HPDE6-E6E7 (cell line): Measurements from ENCODE around the gene RAD54L.
"Not testable (repeated sequence)": the region's sequence is repeated elsewhere in the genome, so short reads cannot be mapped to it uniquely, and the experiment has no call there.

Source experiments
- DNase-seq: peaks from one replicate; pipeline ENCODE4 v3.0.0; 2011; ENCODE audit warnings: missing footprints; ENCODE audit errors: extremely low spot score

The RAD54L gene

DNA sequence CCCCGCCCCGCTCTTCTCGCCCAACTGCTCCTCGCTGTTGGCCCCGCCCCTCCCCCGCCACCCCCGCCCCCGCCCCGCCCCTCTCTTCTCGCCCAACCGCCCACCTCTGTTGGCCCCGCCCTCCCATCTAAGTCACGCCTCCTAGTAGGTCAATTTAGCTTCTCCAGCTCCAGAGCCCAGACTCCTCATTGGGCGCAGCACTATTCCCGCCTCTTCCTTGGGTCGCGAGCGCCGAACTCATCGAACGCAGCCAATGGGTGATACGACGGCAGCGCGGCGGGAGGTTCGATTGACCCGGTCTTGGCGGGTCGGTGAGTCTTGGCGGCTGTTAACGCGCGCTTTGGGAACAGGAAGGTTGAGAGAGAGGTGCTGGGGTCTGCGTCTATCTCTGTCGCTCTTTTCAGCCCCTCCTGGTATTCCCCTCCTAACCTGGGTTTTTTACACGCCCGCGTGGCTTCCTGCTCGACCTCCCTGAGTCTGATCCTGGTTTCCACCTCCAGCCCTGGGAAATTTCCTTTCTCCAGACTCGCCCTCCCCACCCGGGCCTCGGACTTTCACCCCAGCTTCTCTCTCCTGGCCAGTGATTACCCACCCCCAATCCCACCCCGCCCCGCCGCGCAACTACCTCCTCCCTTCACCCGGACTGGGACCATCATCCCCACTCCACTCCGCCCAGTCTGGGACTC, at the start of gene RAD54L:
TSS of gene RAD54L (plus strand) at position 328 of the 686 bp plus-strand sequence. CDS start 643 bp downstream, outside the sequence.
- DNase-seq = peak; percentile 98

DNA sequence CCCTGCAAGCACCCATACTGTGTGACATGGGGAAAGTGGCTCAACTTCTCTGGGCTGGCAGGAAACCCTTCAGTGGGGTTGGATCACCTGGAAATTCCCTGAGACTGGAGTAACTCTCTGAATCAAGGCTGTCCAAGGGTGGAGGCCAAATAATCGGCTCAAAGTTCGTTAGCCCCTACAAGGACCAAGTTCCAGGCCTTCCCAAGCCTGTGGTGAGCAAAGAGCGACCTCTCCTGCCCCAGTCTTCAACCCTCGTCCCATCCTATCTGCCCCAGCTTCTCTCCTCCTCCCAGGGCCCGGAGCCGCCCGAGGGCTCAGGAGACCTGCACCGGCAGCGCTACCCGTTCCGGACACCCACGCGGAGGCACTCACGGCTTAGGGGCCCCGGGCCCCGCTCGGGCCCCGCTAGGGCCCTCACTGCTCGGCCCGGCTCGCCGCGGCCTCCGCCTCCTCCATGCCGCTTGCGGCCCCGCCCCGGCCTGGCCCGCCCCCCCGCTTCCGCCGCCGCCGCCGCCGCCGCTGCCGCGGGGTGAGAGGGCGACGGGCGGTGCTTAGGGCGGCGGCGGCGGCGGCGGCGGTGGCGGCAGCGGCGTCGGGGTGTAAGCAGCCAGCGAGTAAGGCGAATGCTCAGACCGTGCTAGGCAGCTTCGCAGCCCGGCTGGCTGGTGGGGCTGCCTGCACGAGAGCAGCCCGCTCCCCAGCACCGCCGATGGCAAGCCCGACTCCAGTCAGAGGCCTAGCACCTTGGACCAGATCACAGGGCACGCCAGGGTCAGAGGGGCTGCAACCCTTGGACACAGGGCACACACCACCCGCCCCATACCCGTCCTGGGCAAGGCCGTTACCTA, 49.4 kb upstream of the RAD54L start, which contains the start of gene POMGNT1:
TSS of gene POMGNT1 (minus strand) at position 471 of the 848 bp plus-strand sequence. CDS start 613 bp downstream, outside the sequence.
- DNase-seq = no peak

DNA sequence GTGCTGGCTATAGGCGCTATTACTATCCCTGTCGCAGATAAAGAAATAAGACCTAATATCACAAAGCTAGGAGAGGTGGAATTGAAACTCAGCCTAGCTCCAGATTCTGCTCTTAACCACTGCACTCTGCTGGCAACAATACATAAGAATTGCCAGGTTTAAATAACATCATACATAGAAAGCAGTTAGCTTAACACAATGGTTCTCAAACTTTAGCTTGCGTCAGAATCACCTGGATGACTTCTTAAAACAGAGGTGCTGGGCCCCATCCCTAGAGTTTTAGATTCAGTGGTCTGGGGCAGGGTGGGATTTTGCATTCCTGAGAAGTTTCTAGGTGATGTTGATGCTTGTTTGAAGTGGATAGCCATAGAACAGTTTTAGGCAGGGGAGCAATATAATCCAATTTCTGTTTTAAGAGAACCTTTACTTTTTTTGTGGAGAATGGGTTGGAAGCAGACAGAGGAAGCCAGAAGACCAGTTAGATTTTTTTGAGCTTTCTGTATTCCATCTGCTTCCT, 48.3 kb upstream of the RAD54L start:
- no peak for DNase-seq

DNA sequence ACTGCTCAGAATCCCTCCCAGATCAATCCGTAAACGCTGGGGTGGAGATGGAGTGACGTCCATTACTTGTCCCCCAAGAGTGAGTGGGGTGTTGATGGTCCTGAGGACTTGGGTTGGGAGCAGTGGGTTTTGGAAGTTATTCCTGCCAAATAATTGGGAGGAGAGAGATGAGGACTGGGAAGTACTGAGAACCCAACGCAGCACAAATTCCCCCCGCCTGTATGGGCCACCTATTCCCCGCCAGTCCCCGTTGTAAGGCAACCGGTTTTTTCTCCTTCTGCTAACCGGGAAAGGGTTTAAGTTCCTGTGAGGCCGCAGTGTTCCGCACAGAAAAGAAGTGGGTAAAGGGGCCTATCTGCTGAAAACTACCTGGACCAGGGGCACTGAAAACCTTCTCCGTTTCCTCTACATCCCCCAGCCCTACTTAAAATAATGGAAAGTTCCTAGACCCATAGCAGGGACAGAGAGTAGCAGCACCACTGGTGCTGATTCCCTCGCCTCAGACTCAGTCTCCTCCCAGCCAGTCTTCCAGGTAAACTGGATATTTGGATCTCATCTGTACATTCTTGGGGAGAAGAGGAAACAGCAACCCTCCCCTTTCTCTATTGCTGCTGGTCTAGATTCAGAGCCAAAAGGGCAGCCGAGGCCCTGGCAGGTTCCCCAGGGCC, 43.7 kb upstream of the RAD54L start:
- DNase-seq = no peak

DNA sequence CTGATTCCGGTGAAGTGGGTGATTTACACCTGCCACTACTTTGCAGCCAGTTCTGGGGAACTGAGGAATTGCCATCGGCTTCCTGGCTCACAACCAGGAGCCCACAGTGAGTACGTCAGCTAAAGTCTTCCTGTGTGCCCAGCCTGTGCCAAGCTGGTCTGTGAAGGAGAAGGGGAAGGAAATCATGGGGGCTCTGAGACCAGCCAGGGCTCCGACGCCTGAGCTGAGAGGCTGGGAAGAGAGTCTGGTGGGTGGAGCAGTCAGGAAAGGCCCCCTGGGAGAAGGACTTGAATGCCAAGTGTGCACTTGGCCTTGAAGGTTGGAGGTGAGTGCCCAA, 43.2 kb upstream of the RAD54L start:
- no peak for DNase-seq

DNA sequence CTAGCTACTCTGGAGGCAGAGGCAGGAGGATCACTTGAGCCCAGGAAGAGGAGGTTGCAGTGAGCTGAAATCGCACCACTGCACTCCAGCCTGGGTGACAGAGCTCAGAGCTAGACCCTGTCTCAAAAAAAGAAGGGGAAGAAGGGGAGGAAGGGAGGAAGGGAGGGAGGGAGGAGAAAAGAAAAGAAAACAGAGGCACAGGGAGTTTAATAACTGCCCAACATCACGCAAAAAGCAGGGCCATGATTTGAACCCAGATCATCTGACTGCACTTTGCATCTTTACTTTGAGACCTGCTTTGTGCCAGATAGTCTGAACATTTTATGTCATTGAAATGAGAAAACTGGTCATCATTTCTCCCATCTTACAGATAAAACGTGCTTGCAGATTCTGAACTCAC, 42.4 kb upstream of the RAD54L start:
- no peak for DNase-seq

DNA sequence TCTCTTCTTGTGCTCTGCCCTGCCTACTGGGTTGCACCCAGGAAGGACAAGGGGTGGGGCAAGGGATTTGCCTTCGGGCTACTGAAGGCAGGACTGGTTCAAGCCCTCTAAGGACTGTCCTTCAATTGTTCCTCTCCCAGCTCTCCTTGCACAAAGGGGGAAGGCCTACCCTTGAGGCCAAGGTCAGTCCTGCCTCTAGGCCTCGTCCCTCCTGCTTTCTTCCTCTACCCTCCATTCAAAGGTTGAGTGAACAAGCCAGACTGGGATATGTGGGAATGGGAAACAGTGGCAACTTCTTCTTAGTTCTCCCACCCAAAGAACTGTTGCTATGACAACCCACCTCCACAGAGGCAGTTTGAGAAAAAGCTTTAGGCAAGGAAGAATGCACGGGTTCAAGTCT, 41.8 kb upstream of the RAD54L start:
- no peak for DNase-seq

DNA sequence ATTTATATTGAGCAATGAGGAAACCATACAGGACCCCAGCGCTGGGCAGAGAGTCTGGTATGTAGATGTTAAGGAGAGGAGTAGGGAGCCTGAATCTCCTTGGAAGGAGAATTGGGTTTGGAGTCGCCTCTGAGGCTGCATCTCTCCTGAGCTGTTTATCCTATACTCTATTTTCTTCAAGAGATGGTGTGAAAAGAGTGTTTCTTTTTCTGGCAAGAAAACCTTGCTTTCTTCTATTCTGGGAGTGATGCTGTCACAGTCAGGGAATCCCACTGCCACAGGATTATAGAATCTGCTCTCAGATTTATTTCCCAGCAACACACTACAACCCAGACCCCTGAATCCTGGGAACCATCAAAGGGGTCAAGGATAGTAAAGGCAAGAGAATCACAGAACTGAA, 41.2 kb upstream of the RAD54L start:
- DNase-seq = no peak

DNA sequence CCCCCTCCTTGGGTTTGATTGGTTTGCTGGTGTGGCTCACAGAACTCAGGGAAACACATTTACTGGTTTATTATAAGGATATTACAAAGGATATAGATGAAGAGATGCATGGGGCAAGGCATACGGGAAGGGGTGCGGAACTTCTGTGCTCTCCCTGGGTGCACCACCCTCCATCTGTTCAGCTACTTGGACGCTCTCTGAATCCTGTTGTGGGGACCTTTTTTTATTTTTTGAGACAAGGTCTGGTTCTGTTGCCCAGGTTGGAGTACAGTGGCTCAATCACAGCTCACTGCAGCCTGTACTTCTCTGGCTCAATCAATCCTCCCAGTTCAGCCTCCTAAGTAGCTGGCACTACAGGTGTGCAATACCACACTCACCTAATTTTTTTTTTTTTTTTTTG, 37.0 kb upstream of the RAD54L start:
- DNase-seq = no peak

DNA sequence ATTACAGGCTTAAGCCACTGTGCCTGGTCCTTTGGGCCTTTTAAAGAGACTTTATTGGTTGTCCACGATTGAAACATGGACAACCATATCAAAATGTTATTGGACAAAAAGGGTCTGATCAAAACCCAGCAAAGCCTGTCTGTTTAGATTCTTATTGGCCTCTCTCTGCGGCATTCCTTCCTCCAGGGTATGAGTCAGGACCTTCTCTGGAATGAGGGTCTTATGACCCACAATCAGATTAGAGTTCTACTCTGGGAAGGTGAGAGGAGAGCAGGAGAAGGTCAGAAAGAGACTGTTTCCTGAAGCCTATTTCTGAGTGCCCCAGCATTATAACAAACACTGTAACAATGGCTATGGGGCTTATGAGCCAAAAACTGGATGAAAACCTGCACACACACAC, 36.5 kb upstream of the RAD54L start:
- DNase-seq = no peak

DNA sequence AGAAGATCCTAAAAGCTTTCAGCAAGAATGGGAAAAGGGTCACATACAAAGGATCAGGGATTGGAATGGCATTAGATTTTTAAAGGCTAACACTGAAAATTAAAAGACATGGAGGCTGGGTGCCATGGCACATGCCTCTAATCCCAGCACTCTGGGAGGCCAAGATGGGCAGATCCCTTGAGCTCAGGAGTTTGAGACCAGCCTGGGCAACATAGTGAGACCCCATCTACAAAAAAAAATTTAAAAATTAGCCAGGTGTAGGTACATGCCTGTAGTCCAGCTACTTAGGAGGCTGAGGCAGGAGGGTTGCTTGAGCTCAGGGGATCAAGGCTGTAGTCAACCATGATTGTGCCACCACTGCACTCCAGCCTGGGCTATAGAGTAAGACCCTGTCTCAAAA, 32.1 kb upstream of the RAD54L start:
- DNase-seq = no peak

DNA sequence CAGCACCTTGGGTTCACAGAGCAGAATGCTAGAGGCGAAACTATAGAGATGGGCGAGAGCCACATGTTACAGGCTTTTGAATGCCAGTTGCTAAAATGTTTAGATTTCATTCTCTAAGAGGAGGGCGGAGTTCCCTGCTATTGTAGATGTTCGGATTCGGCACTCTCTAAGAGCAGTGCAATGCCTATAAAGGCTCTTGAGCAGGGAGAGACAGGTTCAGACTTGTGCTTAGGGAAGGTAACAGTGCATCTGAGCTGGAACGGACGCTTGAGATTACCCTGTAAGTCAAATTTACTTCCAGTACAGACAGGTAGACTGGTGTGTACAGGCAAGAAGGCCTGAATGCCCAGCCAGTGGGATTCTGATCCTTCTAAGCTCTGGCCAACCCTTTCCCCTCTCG, 29.1 kb upstream of the RAD54L start:
- DNase-seq = peak; percentile 81

DNA sequence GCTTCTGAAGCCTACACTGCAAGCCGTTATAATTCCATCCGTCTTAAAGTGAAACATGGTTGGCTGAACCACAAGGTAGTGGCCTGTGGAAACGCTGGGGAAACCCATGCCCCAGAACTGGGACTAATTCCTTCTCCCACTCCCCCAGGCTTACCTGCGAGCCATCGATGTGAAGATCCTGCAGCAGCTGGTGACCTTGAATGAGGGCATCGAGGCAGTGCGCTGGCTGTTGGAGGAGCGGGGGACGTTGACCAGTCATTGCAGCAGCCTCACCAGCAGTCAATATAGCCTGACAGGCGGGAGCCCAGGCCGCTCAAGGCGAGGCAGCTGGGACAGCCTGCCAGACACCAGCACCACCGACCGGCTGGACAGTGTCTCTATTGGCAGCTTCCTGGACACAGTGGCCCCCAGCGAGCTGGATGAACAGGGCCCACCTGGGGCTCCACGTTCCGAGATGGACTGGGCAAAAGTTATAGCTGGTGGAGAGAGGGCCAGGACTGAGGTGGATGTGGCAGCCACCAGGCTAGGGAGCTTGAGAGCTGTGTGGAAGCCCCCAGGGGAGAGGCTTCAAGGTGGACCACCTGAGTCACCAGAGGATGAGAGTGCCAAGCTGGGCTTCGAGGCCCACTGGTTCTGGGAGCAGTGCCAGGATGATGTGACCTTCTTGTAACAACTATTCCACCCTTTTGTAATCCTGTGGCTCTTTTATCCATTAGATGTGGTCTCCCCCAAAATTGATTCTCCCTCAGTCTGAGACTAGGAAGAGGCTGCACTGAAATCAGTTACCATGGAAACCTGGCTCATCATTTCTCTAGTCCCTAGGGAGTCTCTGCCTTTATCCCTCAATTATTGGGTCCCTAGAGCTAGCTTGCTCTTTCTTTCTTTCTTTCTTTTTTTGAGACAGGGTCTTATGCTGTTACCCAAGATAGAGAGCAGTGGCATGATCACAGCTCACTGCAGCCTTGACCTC, 27.7 kb upstream of the RAD54L start:
- DNase-seq = no peak

DNA sequence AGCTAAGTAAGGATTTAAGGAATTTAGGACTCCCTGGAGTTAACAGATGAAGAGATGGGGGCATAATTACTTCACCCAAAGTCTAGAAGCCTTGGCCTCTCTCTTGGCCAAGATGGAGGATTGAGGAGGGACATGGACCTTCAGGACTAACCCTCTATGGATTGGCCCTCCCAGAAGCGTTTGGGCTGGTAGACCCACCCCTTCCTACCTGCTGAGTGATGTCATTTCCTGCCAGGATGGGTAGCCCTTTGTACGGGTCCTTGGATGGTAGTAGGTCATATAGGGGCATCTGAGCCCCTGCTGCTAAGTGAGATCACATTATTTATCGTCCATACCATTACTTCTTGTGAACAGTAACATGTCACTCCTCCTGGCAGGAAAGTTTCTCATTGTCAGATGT, 26.8 kb upstream of the RAD54L start:
- no peak for DNase-seq

DNA sequence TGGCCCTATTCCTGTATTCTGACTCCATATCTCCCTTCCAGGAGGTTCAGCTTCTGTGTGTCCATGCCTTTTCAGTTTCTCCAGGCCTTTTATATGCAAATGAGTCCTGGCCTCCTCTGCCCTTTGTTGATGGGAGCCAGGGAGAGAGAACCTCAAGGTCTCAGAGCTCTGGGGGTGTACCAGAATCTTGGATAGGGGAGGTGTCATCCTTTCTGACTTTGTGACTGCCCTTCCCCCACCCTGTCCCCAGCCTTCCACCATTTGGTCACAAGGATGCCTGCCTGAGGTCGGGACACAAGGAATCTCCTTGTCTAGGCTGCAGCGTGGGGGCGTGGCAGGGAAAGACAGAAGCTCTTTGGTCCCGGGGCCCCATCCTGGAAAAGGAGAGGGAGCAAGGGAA, 25.8 kb upstream of the RAD54L start:
- DNase-seq = no peak

DNA sequence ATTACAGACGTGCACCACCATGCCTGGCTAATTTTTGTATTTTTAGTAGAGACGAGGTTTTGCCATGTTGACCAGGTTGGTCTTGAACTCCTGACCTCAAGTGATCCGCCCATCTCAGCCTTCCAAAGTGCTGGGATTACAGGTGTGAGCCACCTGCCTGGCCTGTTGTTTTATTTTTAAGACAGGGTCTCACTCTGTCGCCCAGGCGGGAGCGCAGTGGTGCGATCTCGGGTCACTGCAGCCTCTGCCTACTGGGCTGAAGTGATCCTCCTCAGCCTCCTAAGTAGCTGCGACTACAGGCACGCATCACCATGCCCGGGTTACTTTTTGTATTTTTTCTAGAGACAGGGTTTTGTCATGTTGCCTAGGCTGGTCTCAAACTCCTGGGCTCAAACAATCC, 24.5 kb upstream of the RAD54L start:
- not testable (repeated sequence) for DNase-seq

DNA sequence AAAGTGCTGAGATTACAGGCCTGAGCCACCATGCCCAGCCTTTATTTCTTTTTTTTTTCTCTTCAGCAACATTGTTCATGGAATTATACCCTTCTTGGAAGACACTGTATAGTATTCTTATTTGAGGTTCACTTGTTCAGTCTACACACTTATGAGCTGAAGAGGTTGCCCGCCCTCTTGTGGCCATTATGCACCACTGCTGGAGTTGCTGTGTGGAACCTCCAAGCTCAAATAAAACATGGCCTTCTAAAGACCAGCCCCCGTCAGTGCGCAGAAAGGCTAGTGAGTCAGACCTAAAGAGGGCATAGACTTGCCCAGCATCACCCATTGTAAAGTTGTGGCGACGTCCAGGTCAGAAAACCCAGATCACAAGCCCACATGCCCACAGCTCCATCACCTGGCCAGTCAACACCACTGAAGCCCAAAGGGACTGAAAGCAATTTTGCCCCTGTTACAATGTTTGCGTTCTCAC, 24.1 kb upstream of the RAD54L start:
- peak; percentile 77 for DNase-seq

DNA sequence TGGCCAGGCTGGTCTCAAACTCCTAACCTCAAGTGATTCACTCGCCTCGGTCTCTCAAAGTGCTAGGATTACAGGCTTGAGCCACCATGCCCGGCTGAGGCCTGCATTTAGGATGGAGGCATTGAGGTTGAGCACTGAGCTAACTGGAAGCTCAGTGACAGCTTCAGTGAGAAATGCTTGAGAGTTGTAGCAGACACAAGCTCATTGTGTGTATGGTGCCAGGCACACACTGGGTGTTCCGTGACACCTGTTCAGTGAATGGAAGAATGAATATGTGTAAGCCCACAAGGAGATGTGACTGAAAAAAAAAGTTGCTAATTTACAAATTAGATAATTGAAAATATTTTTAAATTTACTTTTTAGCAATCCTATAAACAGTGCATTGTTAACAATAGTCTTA, 22.6 kb upstream of the RAD54L start:
- no peak for DNase-seq

DNA sequence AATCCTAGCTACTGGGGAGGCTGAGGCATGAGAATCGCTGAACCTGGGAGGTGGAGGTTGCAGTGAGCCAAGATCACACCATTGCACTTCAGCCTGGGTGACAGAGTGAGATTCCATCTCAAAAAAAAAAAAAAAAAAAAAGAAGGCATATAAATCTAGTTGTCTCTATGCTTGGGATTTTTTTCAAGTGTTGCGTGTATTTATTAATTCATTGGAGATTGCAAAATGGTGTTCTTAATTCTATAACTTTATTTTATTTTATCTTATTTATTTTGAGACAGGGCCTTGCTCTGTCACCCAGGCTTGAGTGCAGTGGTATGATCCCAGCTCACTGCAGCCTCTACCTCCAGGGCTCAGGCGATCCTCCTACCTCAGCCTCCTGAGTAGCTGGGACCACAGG, 16.3 kb upstream of the RAD54L start:
- not testable (repeated sequence) for DNase-seq

DNA sequence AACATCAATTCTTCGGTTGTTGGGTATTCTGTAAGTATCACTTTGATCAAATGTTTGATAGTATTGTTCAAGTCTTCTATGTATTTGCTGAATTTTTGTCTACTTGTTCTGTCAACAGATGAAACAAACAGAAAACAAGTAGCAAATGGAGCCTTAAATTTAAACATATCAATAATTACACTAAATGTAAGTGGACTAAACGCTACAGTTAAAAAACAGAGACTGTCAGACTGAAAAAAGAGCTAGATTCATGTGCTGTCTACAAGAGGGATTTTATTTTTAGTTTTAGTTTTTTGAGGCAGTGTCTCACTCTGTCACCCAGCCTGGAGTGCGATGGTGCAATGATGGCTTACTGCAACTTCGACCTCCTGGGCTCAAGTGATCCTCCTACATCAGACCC, 10.7 kb upstream of the RAD54L start:
- no peak for DNase-seq

DNA sequence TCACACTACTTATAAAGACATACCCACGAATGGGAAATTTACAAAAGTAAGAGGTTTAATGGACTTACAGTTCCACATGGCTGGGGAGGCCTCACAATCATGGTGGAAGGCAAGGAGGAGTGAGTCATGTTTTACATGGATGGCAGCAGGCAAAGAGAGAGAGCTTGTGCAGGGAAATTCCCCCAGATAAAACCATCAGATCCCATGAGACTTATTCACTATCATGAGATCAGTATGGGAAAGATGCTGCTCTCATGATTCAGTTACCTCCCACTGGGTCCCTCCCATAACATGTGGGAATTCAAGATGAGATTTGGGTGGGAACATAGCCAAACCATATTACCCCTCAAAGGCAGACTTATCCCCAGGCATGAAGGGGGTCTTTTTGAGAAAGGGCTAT, 8.7 kb upstream of the RAD54L start:
- not testable (repeated sequence) for DNase-seq
